Vagina (tissue), 2 donors: ENCODE data around the gene IFNL2.
"Not testable (repeated sequence)": the region's sequence is repeated elsewhere in the genome, so short reads cannot be mapped to it uniquely, and the experiment has no call there.

Experiments used
- POLR2A ChIP-seq, 2 donors: fragments of 450-650 bp; IDR thresholded peaks; one replicate each; pipeline ENCODE4 v1.6.1; 2017; ENCODE audit warnings: antibody characterized with exemption in 2 of 2, mild to moderate bottlenecking in 2 of 2, moderate library complexity in 2 of 2
- POLR2AphosphoS5 ChIP-seq, 2 donors: sonication (generic); formaldehyde crosslinking; IDR thresholded peaks; one replicate each; pipeline ENCODE4 v1.9.0; 2017; ENCODE audit warnings: antibody characterized with exemption in 2 of 2, mild to moderate bottlenecking in 2 of 2, low read depth in 1 of 2; ENCODE audit not compliant: insufficient read depth in 1 of 2
- TF ChIP-seq, protein P1 (sequence below), 3 experiments: fragments of 450-650 bp in 2 of 3; fragments of 200-600 bp in 1 of 3; sonication (generic) in 1 of 3; IDR thresholded peaks; one replicate each; pipeline ENCODE4 v1.5.1; 2017 to 2019; ENCODE audit warnings: antibody characterized with exemption in 3 of 3, mild to moderate bottlenecking in 2 of 3, moderate library complexity in 2 of 3

DNA sequence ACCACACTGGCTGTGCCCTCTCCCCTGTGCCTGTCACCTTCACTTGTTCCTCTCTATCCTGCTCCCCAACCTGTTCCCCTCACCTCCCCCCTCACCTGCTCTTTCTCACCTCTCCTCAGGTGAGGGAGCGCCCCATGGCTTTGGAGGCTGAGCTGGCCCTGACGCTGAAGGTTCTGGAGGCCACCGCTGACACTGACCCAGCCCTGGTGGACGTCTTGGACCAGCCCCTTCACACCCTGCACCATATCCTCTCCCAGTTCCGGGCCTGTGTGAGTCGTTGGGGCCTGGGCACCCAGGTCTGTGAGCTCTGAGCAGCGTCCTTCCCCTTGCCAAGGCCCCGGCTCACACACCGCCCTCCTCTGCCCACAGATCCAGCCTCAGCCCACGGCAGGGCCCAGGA, 1.2 kb downstream of the IFNL2 start:
- TF ChIP-seq POLR2AphosphoS5 (IDR thresholded peaks at IDR 0.05; ENCODE audit: insufficient read depth in 1 of 2, low read depth in 1 of 2); POLR2A (IDR thresholded peaks at IDR 0.05): not testable (repeated sequence)
- TF ChIP-seq, protein P1, sequence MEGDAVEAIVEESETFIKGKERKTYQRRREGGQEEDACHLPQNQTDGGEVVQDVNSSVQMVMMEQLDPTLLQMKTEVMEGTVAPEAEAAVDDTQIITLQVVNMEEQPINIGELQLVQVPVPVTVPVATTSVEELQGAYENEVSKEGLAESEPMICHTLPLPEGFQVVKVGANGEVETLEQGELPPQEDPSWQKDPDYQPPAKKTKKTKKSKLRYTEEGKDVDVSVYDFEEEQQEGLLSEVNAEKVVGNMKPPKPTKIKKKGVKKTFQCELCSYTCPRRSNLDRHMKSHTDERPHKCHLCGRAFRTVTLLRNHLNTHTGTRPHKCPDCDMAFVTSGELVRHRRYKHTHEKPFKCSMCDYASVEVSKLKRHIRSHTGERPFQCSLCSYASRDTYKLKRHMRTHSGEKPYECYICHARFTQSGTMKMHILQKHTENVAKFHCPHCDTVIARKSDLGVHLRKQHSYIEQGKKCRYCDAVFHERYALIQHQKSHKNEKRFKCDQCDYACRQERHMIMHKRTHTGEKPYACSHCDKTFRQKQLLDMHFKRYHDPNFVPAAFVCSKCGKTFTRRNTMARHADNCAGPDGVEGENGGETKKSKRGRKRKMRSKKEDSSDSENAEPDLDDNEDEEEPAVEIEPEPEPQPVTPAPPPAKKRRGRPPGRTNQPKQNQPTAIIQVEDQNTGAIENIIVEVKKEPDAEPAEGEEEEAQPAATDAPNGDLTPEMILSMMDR (IDR thresholded peaks at IDR 0.05): not testable (repeated sequence)
